NK-92 treated with Interleukin-12 subunit alpha and Interleukin-12 subunit beta, amount 100 ng/mL, for 24 hours (cell line): Measurements from ENCODE around the gene FFAR1.

ENCODE experiments used
- DNase-seq: peaks from one replicate; lab custom pipeline; 2025; lab: John Stamatoyannopoulos, UW

The FFAR1 gene

GRCh38 chr19:35392742-35393715, 45.3 kb downstream of the FFAR1 start:
- no peak for DNase-seq

- no peak for DNase-seq
Measured at GRCh38 chr19:35395382-35396199, 47.9 kb downstream of the FFAR1 start.

GRCh38 chr19:35396240-35396885, 48.7 kb downstream of the FFAR1 start:
- DNase-seq = no peak

- no peak for DNase-seq
Measured at GRCh38 chr19:35397064-35397463, 49.4 kb downstream of the FFAR1 start.
